Tibial nerve (tissue), 3 donors: ENCODE measurements around the gene STYX.

Experiments
- CTCF ChIP-seq, 5 experiments: fragments of 200-600 bp in 3 of 5; fragments of 450-650 bp in 2 of 5; sonication (generic) in 3 of 5; IDR thresholded peaks; one replicate each; pipeline ENCODE4 v1.5.1; 2016 to 2019; ENCODE audit warnings: antibody characterized with exemption in 5 of 5, mild to moderate bottlenecking in 3 of 5, moderate library complexity in 2 of 5
- POLR2A ChIP-seq, 2 donors: fragments of 450-650 bp; IDR thresholded peaks; one replicate each; pipeline ENCODE4 v1.6.1; 2017; ENCODE audit warnings: antibody characterized with exemption in 2 of 2, mild to moderate bottlenecking in 2 of 2, moderate library complexity in 2 of 2

DNA sequence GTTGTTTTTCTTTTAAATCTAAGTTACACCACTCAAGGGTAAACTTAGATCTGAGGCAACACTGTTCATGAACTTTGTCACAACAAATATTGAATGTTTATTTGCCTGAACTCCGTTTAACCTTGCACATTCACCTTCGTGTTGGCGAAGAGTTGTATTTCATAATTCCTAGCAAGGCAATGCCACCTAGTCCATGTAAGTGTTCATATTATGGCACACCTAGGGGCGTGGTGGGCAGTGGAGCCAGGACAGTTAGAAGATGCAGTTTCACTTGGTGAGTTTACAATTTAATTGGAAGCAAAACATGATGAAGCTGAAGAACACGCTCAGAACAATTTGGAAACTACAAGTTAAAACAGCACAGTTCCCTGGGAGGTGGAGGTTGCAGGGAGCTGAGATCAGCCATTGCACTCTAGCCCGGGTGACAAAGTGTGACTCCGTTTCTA lies 91.9 kb downstream of the STYX start:
- no peak for TF ChIP-seq CTCF (IDR thresholded peaks at IDR 0.05)
- TF ChIP-seq POLR2A (IDR thresholded peaks at IDR 0.05), result no peak
